GM18511 (cell line): ENCODE data around the gene CALHM2.

Experiments
- ATAC-seq: cut with Tn5 transposase; IDR thresholded peaks from one replicate; pipeline ENCODE4 v1.9.1; 2021; ENCODE audit warnings: mild to moderate bottlenecking, moderate library complexity; ENCODE audit not compliant: unreplicated experiment

CALHM2 gene

DNA sequence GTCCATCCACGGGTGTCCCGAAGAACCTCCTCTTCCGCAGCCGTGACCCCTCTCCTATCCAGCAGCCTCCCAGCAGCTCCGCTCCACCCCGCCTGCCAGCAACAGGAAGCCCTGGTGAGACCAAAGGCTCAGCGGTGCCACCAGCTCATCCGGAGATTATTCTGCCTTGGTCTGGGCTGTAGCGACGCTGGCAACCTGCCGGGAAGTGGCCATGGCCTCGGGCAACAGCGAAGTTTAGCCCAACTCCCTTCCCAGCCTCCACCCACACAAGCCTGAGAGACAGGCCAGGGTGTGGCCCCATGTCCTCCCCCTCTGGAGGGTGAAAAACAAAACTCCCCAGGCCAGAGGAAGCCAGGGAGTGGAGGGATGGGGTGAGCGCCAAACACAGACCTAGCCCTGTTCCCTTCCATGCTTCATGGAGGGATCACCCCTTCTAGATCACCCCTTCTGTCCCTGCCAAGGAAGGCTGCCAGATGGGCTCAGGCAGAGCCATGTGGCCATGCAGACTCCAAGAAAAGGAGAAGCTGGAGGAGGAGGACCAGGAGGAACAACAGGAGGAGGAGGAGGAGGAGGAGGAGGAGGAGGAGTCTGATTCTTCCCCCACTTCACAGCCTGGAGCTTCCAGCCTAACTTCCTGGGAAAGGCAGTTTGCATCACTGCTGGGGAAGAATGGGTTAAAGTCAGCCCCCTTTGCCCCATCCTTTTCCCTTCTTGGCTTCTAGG lies 918 bp downstream of the CALHM2 start:
- ATAC-seq = no peak

DNA sequence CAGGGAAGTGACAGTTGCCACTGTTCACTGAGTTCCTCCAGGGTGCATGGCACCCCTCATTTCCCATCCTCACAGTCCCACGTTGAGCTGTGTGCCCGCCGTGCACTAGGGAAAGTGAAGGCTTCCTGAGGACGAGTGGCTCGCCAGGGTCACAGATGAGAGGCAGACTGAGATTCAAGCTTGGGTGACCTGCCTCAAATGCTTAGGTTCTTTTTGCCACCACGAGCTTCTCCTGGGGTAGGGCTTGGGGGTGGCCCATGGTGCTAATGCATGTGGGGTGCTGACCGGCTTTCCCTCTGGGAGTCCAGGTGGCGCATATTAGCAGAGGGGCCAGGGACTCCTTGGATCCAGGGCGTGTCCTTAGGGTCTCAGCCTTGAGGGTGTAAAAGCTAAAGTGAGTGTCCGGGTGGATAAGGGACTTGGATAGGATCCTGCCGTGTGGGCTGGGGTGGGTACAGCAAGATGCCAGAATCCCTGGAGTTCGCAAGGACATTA lies 1.9 kb downstream of the CALHM2 start:
- no peak for ATAC-seq

DNA sequence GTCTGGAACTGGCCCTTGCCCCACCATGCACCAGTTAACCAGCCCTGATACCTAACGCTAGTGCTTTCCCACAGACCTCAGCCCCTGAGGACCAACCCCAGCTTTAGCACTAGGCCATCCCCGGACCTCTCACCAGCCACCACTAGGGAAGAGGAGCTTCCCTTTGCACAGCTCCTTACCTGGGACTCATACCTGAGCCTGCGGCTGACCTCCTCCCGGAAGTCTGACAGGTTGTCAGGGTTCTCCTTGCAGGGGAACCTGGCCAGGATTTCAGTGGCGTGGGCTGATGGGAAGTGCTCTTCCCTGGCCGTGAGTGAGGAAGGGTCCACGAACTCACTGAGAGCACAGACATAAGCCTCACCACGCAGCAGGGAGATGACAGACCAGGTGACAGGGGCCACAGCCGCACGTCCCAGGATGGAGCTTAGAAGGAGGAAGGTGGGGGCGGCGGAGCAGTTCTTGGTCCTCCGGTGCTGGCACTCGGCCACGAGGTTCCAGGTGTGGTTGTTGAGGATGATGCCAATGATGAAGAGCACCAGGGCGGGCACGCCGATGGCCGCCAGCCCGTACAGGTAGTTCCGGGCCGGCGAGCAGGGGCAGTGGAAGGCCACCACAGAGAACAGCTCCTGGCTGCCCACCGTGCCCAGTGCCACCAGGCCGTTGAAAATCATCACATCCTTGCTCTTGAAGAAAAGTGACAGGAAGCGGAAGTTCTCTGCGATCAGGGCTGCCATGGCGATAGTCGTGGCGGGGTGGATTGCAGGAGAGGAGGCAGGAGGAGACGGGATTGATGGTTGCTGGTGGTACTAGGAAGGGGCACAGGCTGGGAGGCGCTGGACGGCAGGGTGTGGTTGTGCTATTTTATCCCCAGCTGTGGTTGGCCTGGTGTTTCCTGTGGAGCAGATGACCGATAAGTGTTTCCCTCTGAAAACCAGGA lies 2.7 kb downstream of the CALHM2 start:
- ATAC-seq = no peak

DNA sequence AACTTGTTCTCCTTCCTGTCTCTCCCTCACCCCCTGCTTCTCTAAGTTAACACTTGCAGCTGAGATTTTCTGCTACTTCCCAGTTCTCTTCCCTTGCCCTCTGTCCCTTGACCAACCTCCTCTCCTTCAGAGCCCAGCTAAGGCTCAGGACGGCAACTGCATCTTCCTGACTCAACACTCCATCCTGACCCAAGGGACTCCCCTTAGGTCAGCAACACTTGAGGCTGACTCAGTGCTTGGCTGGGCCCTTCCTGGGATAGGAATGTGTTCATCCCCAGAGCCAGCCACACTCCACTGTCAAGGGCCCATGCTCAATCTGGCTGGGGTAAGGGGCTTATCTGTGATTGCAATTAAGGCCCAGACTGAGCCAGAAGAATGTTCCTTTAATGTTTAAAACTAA lies 3.4 kb downstream of the CALHM2 start:
- ATAC-seq = no peak

DNA sequence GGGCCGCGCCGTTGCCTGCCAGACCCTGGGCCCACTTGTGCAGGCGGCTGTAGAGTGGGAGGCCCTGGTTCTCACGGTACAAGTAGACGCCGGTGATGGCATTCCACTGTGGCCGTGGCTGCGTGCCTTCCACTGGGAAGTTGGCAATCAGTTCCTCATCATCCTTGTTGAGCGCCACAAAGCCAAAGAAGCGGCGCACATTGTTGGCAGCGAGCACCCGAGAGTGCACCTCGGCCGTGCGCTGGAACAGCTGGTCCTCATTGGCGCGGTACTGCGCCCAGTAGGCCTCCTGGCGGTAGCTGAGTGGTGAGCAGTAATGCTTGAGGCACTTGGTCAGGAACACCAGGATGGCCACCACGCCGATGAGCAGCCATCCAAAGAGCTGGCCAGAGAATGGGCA lies 5.0 kb downstream of the CALHM2 start:
- ATAC-seq = no peak

DNA sequence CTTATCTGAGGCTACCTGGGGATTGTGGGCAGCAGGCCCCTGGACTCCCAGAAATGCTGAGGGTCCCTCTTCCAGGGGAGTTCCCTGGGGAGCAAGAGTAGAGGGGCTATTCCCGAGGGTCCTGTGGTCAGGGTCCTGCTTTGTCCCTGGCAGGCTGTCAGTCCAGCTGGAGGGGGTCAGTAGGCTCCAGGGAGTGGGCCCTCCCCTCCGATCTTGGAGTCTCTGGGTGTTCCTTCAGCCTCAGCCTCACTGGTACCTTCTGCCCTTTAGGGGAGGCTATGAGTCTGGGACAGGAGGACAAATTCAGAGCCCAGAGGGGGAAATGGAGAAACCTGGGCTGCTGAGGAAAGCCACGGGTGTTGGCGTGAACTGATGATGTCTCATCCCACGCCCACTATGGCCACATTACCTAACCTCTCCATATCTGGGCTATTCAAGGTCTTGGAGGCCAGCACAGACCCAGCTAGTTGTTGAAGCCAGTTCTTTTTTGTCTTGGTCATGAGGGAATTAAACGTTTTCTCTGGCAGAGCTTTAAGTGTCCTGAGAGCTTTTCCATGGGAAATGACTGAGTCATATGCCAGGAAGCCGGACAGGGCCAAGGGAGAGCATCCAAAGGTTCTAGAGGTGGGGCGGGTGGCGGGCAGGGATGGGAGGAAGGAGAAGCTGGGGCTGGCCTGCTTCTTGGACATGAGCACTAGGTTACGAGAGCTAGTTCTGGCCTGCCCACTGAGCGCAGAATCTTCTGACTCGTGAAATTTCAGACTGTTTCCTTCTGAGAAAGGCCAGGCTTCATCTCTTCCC lies 6.2 kb downstream of the CALHM2 start:
- ATAC-seq = no peak

DNA sequence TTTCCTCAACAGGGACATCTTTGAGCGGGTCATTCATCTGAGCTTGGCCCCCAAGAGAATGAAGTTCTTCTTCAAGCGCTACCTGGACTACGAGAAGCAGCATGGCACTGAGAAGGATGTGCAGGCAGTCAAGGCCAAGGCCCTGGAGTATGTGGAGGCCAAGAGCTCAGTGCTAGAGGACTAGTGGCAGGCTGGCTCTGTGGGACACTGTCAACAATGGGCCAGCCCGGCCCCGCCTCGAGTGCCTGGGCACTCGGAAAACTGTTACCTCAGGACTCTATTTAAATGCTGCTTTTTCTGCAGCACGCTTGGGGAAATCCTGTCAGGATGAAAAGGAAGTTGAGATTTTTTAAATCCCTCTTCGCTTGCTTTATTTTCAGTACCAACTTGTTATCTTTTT lies 6.8 kb downstream of the CALHM2 start:
- ATAC-seq = no peak

DNA sequence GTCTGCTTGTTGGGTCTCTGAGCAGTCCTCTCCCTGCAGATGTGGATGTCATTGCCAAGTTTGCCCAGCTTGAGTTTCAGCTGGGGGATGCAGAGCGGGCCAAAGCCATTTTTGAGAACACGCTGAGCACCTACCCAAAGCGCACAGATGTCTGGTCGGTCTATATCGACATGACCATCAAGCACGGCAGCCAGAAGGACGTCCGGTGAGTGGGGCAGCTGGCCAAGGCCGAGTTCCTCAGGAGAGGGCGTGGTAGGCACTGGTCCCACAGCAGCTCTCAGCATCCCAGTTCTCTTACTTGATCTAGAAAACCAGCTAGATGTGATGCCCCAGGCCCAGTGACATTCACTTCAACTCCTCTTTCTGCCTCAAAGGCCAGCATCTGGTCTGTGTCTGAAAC lies 7.7 kb downstream of the CALHM2 start:
- ATAC-seq = no peak

DNA sequence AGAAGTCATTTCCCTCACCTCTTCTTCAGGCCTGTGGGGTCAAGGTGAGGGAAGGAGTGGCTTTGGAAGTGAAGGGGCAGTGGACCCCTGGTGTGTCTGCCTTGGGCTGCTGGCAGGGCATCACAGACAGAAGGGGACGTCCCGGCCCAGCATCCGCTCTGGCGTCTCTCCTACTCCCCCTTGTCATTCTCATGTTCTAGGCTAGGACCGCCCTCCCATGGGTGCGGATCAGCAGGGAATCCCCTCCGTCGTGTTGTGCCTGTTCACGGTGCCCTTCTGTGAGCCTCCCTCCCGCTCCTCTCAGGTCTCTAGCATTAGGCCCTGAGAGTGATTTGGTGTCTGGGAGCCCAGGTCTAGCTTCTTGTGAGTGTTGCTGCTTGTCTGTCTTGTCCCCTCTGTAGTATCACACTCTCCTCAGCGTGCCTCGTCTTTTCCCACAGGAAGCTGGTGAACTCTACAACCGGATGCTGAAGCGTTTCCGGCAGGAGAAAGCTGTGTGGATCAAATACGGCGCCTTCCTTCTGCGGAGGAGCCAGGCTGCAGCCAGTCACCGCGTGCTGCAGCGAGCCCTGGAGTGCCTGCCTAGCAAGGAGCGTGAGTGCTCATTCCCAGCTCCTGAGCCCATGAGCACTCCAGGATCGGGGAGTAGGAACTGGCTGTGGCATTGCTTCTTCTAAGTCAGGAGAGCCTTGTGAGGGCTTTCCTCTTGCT lies 8.5 kb downstream of the CALHM2 start:
- ATAC-seq = no peak

DNA sequence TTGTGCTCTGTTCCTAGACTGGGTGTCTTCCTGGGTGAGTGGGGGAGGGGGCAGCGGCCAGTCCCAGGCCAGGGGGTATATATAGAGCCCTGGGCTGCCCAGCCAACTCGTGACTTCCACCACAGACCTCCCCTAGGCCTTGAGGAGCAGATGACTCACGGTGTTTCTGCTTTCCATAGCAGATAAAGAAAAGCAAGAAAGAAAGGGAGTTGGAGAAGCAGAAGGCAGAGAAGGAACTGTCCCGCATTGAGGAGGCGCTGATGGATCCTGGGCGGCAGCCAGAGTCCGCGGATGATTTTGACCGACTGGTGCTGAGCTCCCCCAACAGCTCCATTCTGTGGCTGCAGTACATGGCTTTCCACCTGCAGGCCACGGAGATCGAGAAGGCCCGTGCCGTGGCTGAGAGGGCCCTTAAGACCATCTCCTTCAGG lies 10.1 kb downstream of the CALHM2 start:
- no peak for ATAC-seq

DNA sequence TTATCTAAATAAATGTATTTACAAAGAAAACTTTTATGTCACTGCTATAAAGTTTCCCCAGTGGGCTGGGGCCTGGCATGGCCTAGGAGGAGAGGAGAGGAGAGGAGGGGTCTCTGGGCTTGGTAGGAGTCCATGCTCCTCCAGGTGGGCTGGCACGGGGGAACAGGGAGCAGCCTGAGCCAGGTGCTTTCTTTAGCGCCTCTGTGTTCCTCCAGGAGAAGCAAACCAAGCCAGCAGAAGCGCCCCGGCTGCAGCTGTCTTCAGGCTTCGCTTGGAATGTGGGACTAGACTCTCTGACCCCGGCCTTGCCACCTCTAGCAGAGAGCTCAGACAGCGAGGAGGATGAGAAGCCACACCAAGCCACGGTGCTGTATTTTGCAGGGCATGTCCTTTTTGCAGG lies 10.6 kb downstream of the CALHM2 start:
- no peak for ATAC-seq

DNA sequence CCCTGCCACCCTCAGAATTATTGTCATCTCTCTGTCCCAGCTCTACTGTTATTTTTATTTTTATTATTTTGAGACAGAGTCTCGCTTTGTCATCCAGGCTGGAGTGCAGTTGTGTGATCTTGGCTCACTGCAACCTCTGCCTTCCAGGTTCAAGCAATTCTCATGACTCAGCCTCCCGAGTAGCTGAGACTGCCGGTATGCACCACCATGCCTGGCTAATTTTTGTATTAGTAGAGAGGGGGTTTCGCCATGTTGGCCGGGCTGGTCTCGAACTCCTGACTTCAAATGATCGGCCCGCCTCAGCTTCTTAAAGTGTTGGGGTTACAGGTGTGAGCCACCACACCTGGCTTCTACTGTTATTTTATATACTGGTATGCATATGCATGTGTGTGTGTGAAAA lies 11.0 kb downstream of the CALHM2 start:
- no peak for ATAC-seq

DNA sequence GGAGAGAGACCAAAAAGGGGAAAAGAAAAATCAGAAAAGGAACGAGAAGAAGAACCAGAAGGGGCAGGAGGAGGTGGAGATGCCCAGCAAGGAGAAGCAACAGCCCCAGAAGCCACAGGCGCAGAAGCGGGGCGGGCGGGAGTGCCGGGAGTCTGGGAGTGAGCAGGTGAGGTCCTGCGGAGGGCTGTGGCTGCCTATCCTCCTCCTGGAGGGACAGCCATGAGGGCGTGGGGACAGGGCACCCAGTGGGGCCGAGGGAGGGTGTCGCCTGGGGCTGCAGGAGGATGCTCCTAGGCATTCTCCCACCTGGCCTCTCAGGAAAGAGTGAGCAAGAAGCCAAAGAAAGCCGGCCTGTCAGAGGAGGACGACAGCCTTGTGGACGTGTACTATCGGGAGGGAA lies 11.8 kb downstream of the CALHM2 start:
- ATAC-seq = no peak

DNA sequence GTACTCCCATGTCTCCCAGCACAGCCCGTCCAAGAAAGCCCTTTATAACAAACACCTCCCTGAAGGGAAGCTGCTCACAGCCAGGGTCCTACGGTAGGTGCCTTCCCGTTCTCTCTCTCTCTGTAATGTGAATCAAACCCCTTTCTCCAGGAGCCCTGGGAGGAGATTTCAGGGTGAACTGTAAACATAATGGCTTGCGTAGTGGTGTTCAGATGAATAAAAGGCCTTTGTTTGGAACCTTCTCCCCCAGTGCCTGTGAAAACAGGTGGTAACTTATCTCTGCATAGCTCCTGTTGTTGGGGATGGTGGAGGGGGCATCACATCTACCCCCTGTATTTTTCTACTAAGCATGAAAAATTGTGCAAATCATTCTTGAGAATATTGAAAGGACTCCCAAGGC lies 12.4 kb downstream of the CALHM2 start:
- no peak for ATAC-seq

DNA sequence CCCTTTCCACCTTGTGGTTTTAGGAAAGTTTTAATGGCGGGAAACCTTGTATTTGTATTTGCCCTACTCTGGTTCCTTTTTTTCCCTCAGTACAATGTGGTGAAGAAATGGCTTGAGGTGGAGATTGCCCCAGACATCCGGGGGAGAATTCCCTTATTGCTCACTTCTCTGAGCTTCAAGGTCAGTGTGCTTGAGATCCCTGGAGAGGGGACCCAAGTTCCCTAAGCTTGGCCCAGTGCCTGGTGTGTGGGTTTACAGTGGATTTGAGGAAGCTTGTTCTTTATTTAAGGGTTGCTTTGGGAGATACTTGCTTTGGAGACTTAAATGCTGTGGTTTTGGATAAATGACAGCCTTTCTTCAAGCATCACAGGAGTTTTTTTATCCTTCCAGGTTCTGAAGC lies 18.3 kb downstream of the CALHM2 start:
- no peak for ATAC-seq

DNA sequence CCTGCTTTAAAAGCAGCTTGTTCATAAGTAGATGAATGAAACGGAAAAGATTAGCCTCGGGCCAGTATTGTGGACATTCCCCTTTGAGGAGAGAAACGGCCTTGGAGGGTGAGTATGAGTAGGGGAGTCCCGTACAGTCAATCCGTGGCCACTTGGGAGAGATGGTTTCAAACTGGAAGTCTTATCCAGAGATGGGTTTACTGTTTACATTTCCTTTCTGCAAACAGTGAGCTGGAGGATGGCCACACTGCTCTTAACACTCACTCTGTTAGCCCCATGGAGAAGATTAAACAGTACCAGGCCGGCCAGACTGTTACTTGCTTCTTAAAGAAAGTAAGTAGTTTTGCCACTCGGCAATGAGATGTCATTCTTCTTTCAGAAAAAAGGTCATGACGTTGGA lies 20.3 kb downstream of the CALHM2 start:
- no peak for ATAC-seq

DNA sequence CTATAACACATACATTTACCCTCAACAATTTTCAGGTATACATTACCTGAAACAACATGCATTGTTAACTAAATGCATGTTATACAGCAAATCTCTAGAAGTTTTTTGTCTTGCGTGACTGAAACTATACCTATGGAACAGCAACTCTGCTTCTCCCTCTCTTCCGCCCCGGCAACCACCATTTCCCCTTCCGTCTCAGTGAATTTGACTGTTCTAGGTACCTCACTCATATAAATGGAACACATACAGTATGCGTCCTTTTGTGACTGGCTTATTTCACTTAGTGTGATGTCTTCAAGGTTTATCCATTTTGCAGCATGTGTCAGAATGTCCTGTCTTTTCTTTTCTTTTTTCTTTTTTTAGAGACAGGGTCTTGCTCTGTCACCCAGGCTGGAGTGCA lies 22.5 kb downstream of the CALHM2 start:
- ATAC-seq = no peak

DNA sequence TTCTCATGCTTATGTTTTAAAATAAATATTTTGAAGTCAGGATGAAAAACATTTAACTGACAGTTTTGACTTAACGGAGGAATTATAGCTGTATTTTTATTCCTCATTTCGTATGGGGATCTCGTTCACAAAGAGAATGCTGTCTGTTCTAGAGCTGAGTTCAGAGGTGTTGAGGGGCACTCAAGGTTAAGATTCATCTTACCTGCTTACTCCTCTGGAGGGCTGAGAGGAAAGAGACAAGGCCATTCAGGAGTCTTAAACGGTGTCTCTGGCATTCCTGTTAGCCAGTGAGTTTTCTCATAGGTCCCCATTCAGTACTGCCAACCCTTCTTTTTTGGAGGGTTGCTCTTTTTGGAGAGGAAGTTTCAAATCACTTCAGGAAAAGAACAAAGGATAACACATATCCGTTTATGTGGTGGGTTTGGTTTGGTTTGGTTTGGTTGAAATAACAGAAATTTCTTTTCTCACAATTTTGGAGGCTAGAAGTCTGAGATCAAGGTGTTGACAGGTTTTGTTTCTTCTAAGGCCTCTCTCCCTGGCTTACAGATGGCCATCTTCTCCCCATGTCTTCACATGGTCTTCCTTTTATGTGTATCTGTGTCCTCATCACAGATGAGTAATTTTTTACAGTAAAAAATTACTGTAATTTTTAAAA lies 23.1 kb downstream of the CALHM2 start:
- no peak for ATAC-seq

DNA sequence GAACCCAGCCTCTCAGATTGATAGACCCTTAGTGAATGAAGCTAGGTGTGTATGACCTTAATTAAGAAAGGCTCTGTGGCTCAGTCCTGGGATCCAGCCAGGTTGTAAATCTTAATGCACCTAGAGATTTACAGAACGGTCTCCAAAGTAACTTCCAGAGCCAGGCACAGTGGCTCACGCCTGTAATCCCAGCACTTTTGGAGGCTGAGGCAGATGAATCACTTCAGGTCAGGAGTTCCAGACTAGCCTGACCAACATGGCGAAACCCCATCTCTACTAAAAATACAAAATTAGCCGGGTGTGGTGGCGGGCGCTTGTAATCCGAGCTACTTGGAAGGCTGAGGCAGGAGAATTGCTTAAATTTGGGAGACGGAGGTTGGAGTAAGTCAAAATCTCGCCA lies 24.3 kb downstream of the CALHM2 start:
- no peak for ATAC-seq

DNA sequence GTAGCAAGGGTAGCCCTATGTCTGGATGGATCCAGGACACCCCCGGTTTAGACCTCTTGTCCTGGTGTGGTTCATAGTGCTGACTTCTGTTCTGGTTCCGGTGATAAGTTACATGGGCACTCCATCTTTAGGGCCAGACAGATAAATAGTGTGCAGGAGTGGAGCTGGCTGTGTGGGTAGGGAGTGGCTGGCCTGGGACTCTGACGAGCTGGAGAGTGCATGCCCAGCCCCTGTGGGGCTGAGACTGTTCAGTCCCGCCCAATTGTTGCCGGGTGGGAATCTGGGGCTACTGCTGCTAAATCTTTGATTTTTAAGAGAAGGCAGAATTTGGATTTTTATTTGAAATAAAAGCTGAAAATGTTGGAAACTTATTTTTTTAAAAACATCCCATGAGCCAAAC lies 28.4 kb downstream of the CALHM2 start:
- ATAC-seq = no peak
